ENCODE measurements around the gene NDEL1.

The NDEL1 gene

DNA sequence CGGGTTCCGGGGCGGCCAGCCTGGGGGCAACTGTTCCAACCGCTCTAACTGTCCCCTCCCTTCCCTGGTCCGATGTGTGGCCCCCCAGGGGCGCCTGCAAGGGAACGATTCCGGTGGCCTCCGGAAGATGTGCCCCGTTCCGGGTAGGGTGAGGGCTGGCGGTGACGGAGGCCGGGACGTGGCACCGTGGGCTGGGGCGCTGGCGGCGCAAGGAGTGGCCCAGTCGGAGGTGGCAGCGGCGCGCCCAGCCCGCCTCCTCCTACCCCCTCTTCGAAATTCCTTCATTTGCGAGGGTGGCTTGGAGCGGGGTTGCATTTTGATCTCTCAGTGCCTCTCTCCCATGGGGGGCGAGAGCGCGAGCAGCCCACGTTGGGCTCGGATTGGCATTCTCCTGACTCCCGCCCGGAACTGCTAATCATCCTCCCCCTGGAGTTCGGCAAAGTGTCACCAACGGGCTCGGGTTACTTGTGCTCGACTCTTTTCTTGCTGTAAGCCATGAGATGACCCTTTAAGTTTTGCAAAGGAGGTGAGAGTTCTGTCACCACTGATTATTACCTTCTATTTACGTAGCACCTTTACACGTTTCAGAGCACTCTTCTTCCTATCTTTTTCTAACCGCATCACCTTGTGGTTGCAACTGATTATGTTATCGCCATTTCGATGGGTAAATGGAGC, 622 bp downstream of the NDEL1 start:
- TF ChIP-seq, protein P1, sequence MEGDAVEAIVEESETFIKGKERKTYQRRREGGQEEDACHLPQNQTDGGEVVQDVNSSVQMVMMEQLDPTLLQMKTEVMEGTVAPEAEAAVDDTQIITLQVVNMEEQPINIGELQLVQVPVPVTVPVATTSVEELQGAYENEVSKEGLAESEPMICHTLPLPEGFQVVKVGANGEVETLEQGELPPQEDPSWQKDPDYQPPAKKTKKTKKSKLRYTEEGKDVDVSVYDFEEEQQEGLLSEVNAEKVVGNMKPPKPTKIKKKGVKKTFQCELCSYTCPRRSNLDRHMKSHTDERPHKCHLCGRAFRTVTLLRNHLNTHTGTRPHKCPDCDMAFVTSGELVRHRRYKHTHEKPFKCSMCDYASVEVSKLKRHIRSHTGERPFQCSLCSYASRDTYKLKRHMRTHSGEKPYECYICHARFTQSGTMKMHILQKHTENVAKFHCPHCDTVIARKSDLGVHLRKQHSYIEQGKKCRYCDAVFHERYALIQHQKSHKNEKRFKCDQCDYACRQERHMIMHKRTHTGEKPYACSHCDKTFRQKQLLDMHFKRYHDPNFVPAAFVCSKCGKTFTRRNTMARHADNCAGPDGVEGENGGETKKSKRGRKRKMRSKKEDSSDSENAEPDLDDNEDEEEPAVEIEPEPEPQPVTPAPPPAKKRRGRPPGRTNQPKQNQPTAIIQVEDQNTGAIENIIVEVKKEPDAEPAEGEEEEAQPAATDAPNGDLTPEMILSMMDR (IDR thresholded peaks at IDR 0.05; ENCODE audit: insufficient read depth, low read length, poor library complexity, severe bottlenecking) = no peak
- no peak for TF ChIP-seq EZH2phosphoT487 (conservative IDR thresholded peaks at IDR 0.05; ENCODE audit: low read length)
- Histone ChIP-seq H3F3A (ENCODE audit: insufficient read depth) (no peaks in the 10 kb centered on the region; the same call in 1 of the 2 replicates), H4K20me1 (ENCODE audit: low read depth, low read length) (0 out of 2 replicates have a peak, but pooled peaks cover 10% of the 10 kb centered on the region), H3K4me3 (ENCODE audit: insufficient read depth, low read length, poor library complexity, severe bottlenecking) (peak overlapping the region; percentile 74), H3K79me2 (ENCODE audit: insufficient read depth, low read length) (peaks cover 51% of the 10 kb centered on the region), H3K9ac (ENCODE audit: low read length) (peak overlapping the region; percentile 95), H3K36me3 (ENCODE audit: low read length) (no peaks in the 10 kb centered on the region), H2AFZ (ENCODE audit: low read depth, low read length, severe bottlenecking) (peak overlapping the region; percentile 88), H3K9me2 (replicated peaks; ENCODE audit: insufficient read depth, low read length) (no peaks in the 10 kb centered on the region), H3K27ac (ENCODE audit: low read depth, low read length) (peak overlapping the region; percentile 82), H3K27me3 (ENCODE audit: low read length) (no peaks in the 10 kb centered on the region), H3K4me2 (ENCODE audit: low read depth, low read length, poor library complexity, severe bottlenecking) (peak overlapping the region; percentile 100), H3K9me3 (ENCODE audit: insufficient read depth, low read length) (no peaks in the 10 kb centered on the region)

GRCh38 chr17:8436844-8437171, 1.1 kb downstream of the NDEL1 start:
- 0 out of 2 replicates have a peak, but pooled peaks cover 10% of the 10 kb centered on the region for H4K20me1 ChIP-seq (ENCODE audit: low read depth, low read length)
- H3K9me3 ChIP-seq (ENCODE audit: insufficient read depth, low read length) = no peaks in the 10 kb centered on the region
- H3K4me3 ChIP-seq (ENCODE audit: insufficient read depth, low read length, poor library complexity, severe bottlenecking) = peak overlapping the region; percentile 74
- H3F3A ChIP-seq (ENCODE audit: insufficient read depth) = no peaks in the 10 kb centered on the region; the same call in 1 of the 2 replicates
- H3K79me2 ChIP-seq (ENCODE audit: insufficient read depth, low read length) = peaks cover 56% of the 10 kb centered on the region
- peak overlapping the region; percentile 100 for H3K4me2 ChIP-seq (ENCODE audit: low read depth, low read length, poor library complexity, severe bottlenecking)
- H3K27me3 ChIP-seq (ENCODE audit: low read length) = no peaks in the 10 kb centered on the region
- H3K9me2 ChIP-seq (replicated peaks; ENCODE audit: insufficient read depth, low read length) = no peaks in the 10 kb centered on the region
- TF ChIP-seq, protein P1 (IDR thresholded peaks at IDR 0.05; ENCODE audit: insufficient read depth, low read length, poor library complexity, severe bottlenecking) = no peak
- TF ChIP-seq EZH2phosphoT487 (conservative IDR thresholded peaks at IDR 0.05; ENCODE audit: low read length) = no peak
- H3K9ac ChIP-seq (ENCODE audit: low read length) = peak overlapping the region; percentile 95
- H3K36me3 ChIP-seq (ENCODE audit: low read length) = no peaks in the 10 kb centered on the region
- peak overlapping the region; percentile 82; the same call in 1 of the 2 replicates for H3K27ac ChIP-seq (ENCODE audit: low read depth, low read length)
- peak overlapping the region; percentile 88 for H2AFZ ChIP-seq (ENCODE audit: low read depth, low read length, severe bottlenecking)

- Histone ChIP-seq H3K27me3 (ENCODE audit: low read length) (no peaks in the 10 kb centered on the region), H3K9me2 (replicated peaks; ENCODE audit: insufficient read depth, low read length) (no peaks in the 10 kb centered on the region), H2AFZ (ENCODE audit: low read depth, low read length, severe bottlenecking) (no peak overlapping the region), H3K36me3 (ENCODE audit: low read length) (no peaks in the 10 kb centered on the region), H4K20me1 (ENCODE audit: low read depth, low read length) (0 out of 2 replicates have a peak, but pooled peaks cover 10% of the 10 kb centered on the region), H3K4me3 (ENCODE audit: insufficient read depth, low read length, poor library complexity, severe bottlenecking) (no peak overlapping the region), H3F3A (ENCODE audit: insufficient read depth) (no peaks in the 10 kb centered on the region; the same call in 1 of the 2 replicates), H3K27ac (ENCODE audit: low read depth, low read length) (no peak overlapping the region), H3K9ac (ENCODE audit: low read length) (no peak overlapping the region), H3K4me2 (ENCODE audit: low read depth, low read length, poor library complexity, severe bottlenecking) (no peak overlapping the region), H3K9me3 (ENCODE audit: insufficient read depth, low read length) (no peaks in the 10 kb centered on the region), H3K79me2 (ENCODE audit: insufficient read depth, low read length) (peaks cover 73% of the 10 kb centered on the region)
- no peak for TF ChIP-seq EZH2phosphoT487 (conservative IDR thresholded peaks at IDR 0.05; ENCODE audit: low read length)
- TF ChIP-seq, protein P1 (IDR thresholded peaks at IDR 0.05; ENCODE audit: insufficient read depth, low read length, poor library complexity, severe bottlenecking) = no peak
Measured at GRCh38 chr17:8438441-8438840, 2.8 kb downstream of the NDEL1 start.

Data from SU-DHL-6 (cell line).